Hair follicle dermal papilla cell (primary cell): Measurements from ENCODE around the gene REEP2. TPM values are rescaled to one million over a fixed set of nuclear protein-coding genes. Genes with fewer than 3 reads are reported as not detected.

Experiments
- small RNA-seq: library from RNA; depleted of rRNA; stranded (forward); fragments of <200 nt; gene quantifications from one replicate; pipeline ENCODE3, GENCODE V24; 2012
- total RNA-seq: library from RNA; depleted of rRNA; stranded (reverse); fragments of >200 nt; gene quantifications from 2 replicates; pipeline ENCODE4 v1.2.3, GENCODE V29; 2012

The REEP2 gene, protein sequence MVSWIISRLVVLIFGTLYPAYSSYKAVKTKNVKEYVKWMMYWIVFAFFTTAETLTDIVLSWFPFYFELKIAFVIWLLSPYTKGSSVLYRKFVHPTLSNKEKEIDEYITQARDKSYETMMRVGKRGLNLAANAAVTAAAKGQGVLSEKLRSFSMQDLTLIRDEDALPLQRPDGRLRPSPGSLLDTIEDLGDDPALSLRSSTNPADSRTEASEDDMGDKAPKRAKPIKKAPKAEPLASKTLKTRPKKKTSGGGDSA
- total RNA-seq: 16.1 and 19.4 TPM in 2 replicates

GRCh38 chr5:138438724-138439476 lies at the start of gene REEP2:
Gene REEP2, plus strand, starts transcription at chr5:138439057. Its CDS starts 152 bp downstream, at chr5:138439209.

DNA sequence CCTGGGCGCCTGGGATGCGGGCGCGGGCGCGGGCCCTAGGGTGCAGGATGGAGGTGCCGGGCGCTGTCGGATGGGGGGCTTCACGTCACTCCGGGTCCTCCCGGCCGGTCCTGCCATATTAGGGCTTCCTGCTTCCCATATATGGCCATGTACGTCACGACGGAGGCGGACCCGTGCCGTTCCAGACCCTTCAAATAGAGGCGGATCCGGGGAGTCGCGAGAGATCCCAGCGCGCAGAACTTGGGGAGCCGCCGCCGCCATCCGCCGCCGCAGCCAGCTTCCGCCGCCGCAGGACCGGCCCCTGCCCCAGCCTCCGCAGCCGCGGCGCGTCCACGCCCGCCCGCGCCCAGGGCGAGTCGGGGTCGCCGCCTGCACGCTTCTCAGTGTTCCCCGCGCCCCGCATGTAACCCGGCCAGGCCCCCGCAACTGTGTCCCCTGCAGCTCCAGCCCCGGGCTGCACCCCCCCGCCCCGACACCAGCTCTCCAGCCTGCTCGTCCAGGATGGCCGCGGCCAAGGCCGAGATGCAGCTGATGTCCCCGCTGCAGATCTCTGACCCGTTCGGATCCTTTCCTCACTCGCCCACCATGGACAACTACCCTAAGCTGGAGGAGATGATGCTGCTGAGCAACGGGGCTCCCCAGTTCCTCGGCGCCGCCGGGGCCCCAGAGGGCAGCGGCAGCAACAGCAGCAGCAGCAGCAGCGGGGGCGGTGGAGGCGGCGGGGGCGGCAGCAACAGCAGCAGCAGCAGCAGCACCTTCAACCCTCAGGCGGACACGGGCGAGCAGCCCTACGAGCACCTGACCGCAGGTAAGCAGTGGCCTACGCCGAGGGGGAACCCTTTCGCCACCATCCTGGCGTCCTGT lies 26.6 kb downstream of the REEP2 start, which contains the start of gene EGR1:
EGR1 (plus strand) TSS at position 219 of the 864 bp plus-strand sequence; CDS start at position 502, 283 bp downstream.

Small RNA genes lying within 50 kb of the gene (small RNA-seq; reads per million reads assigned to genes)
- gene AC113403.1: not detected

Other genes starting within 250 kb of the REEP2 start
- gene CDC23, start 225.7 kb upstream of the REEP2 start, total RNA-seq: 28.2 and 31.0 TPM in 2 replicates
- not detected in 2 replicates for gene GFRA3, start 164.4 kb upstream of the REEP2 start, total RNA-seq
- 0.65 and 1.3 TPM in 2 replicates for gene CDC25C, start 107.3 kb upstream of the REEP2 start, total RNA-seq
- 37.0 and 46.6 TPM in 2 replicates for gene FAM53C, start 100.8 kb upstream of the REEP2 start, total RNA-seq
- gene KDM3B, start 86.4 kb upstream of the REEP2 start, total RNA-seq: 55.5 and 60.2 TPM in 2 replicates
- 0.97 and 2.4 TPM in 2 replicates for gene EGR1, start 26.4 kb downstream of the REEP2 start, total RNA-seq
- 110 and 128 TPM in 2 replicates for gene ETF1, start 104.2 kb downstream of the REEP2 start, total RNA-seq
- 342 and 357 TPM in 2 replicates for gene HSPA9, start 136.3 kb downstream of the REEP2 start, total RNA-seq